Measurements from ENCODE around the gene SPATA4. TPM values are rescaled to one million over a fixed set of nuclear protein-coding genes. Genes with fewer than 3 reads are reported as not detected.

SPATA4 gene
- total RNA-seq, 1 donor from 2014 or later: not detected

Other genes with a start within 250 kb of the SPATA4 start
- gene WDR17, start 129.7 kb downstream of the SPATA4 start, total RNA-seq: 1.0 and 1.4 TPM in 2 replicates
- gene ASB5, start 73.6 kb upstream of the SPATA4 start, total RNA-seq: not detected in 2 replicates
- gene SPCS3, start 124.4 kb upstream of the SPATA4 start, total RNA-seq: 197 and 208 TPM in 2 replicates